HepG2 (cell line): Measurements from ENCODE around the gene KLF11. TPM values are rescaled to one million over a fixed set of nuclear protein-coding genes. Genes with fewer than 3 reads are reported as not detected.

Experiments used
- ARID4A ChIP-seq: sonication (generic); formaldehyde crosslinking; IDR thresholded peaks from 2 replicates; pipeline ENCODE4 v1.5.0; 2020; ENCODE audit warnings: mild to moderate bottlenecking, missing genetic modification reagents, borderline replicate concordance
- ARNTL ChIP-seq: sonication (generic); formaldehyde crosslinking; IDR thresholded peaks from 2 replicates; pipeline ENCODE4 v1.4.0; 2020; ENCODE audit warnings: mild to moderate bottlenecking, missing genetic modification reagents
- CBX1 ChIP-seq: IDR thresholded peaks from one replicate; pipeline ENCODE4 v1.6.1; 2016; ENCODE audit warnings: antibody characterized with exemption, low read depth
- CHD2 ChIP-seq: IDR thresholded peaks from 2 replicates; pipeline ENCODE4 v1.6.1; 2011; ENCODE audit warnings: low read depth, low read length, improper control_type of control experiment
- FOSL1 ChIP-seq: sonication (generic); formaldehyde crosslinking; IDR thresholded peaks from 2 replicates; pipeline ENCODE4 v1.9.0; 2021; ENCODE audit warnings: missing genetic modification reagents, borderline replicate concordance
- HDAC2 ChIP-seq: sonication (generic); formaldehyde crosslinking; IDR thresholded peaks from 2 replicates; pipeline ENCODE4 v1.4.0; 2020; ENCODE audit warnings: missing genetic modification reagents
- HOXA9 ChIP-seq: sonication (generic); formaldehyde crosslinking; IDR thresholded peaks from 2 replicates; pipeline ENCODE4 v1.8.1; 2022; ENCODE audit warnings: missing genetic modification reagents, mild to moderate bottlenecking, moderate library complexity, borderline replicate concordance
- MTERF4 ChIP-seq: sonication (generic); formaldehyde crosslinking; IDR thresholded peaks from 2 replicates; pipeline ENCODE4 v1.8.0; 2023; ENCODE audit warnings: mild to moderate bottlenecking, missing genetic modification reagents
- PAF1 ChIP-seq: IDR thresholded peaks from 2 replicates; pipeline ENCODE4 v1.6.1; 2016; ENCODE audit warnings: missing genetic modification reagents, missing compliant biosample characterization
- PCBP1 ChIP-seq: fragments of 200-400 bp; formaldehyde crosslinking; IDR thresholded peaks from 2 replicates; pipeline ENCODE4 v1.6.1; 2017; ENCODE audit warnings: mild to moderate bottlenecking, low read depth, low read length, borderline replicate concordance
- POLR2AphosphoS5 ChIP-seq: IDR thresholded peaks from 2 replicates; pipeline ENCODE4 v1.6.1; 2012; ENCODE audit warnings: low read depth, low read length
- RBM22 ChIP-seq: fragments of 200-400 bp; formaldehyde crosslinking; optimal IDR thresholded peaks from 2 replicates; pipeline ENCODE3; 2017; ENCODE audit warnings: mild to moderate bottlenecking, low read length, moderate library complexity
- SNAI1 ChIP-seq: sonication (generic); formaldehyde crosslinking; IDR thresholded peaks from 2 replicates; pipeline ENCODE4 v1.5.0; 2020; ENCODE audit warnings: mild to moderate bottlenecking, missing genetic modification reagents, borderline replicate concordance
- SOX5 ChIP-seq: IDR thresholded peaks from 2 replicates; pipeline ENCODE4 v1.6.1; 2016; ENCODE audit warnings: borderline replicate concordance
- SP4 ChIP-seq: sonication (generic); formaldehyde crosslinking; IDR thresholded peaks from 2 replicates; pipeline ENCODE4 v1.8.1; 2023; ENCODE audit warnings: mild to moderate bottlenecking, missing genetic modification reagents
- SSRP1 ChIP-seq: IDR thresholded peaks from 2 replicates; pipeline ENCODE4 v1.6.1; 2016; ENCODE audit warnings: control low read depth
- STAG1 ChIP-seq: sonication (generic); formaldehyde crosslinking; IDR thresholded peaks from 2 replicates; pipeline ENCODE4 v1.4.0; 2020; ENCODE audit warnings: missing genetic modification reagents
- TARDBP ChIP-seq: sonication (generic); formaldehyde crosslinking; IDR thresholded peaks from 2 replicates; pipeline ENCODE4 v1.8.0; 2022; ENCODE audit warnings: mild to moderate bottlenecking, missing genetic modification reagents
- ZFP90 ChIP-seq: sonication (generic); formaldehyde crosslinking; IDR thresholded peaks from 2 replicates; pipeline ENCODE4 v1.8.0; 2022; ENCODE audit warnings: missing genetic modification reagents, mild to moderate bottlenecking, inconsistent platforms, borderline replicate concordance
- ZNF256 ChIP-seq: sonication (generic); formaldehyde crosslinking; conservative IDR thresholded peaks from 2 replicates; pipeline ENCODE4 v1.4.0; 2020; ENCODE audit warnings: missing genetic modification reagents
- ZNF329 ChIP-seq: sonication (generic); formaldehyde crosslinking; IDR thresholded peaks from 2 replicates; pipeline ENCODE4 v1.9.0; 2021; ENCODE audit warnings: low read depth, mild to moderate bottlenecking, missing genetic modification reagents
- ZNF34 ChIP-seq: sonication (generic); formaldehyde crosslinking; IDR thresholded peaks from 2 replicates; pipeline ENCODE4 v1.4.0; 2020; ENCODE audit warnings: mild to moderate bottlenecking, missing genetic modification reagents, borderline replicate concordance
- ZNF510 ChIP-seq: sonication (generic); formaldehyde crosslinking; IDR thresholded peaks from 2 replicates; pipeline ENCODE4 v1.4.0; 2020; ENCODE audit warnings: low read depth, mild to moderate bottlenecking, missing genetic modification reagents
- ZNF724P ChIP-seq: sonication (generic); formaldehyde crosslinking; IDR thresholded peaks from 2 replicates; pipeline ENCODE4 v1.8.0; 2022; ENCODE audit warnings: missing genetic modification reagents, borderline replicate concordance
- ZNF761 ChIP-seq: sonication (generic); formaldehyde crosslinking; conservative IDR thresholded peaks from 2 replicates; pipeline ENCODE4 v1.4.0; 2020; ENCODE audit warnings: mild to moderate bottlenecking, missing genetic modification reagents
- ZNF878 ChIP-seq: sonication (generic); formaldehyde crosslinking; IDR thresholded peaks from 2 replicates; pipeline ENCODE4 v1.8.1; 2023; ENCODE audit warnings: mild to moderate bottlenecking, missing genetic modification reagents, moderate library complexity
- ZNF891 ChIP-seq: sonication (generic); formaldehyde crosslinking; IDR thresholded peaks from 2 replicates; pipeline ENCODE4 v1.5.0; 2020; ENCODE audit warnings: mild to moderate bottlenecking, missing genetic modification reagents
- ZSCAN29 ChIP-seq: sonication (generic); formaldehyde crosslinking; conservative IDR thresholded peaks from 2 replicates; pipeline ENCODE4 v1.4.0; 2020; ENCODE audit warnings: mild to moderate bottlenecking, missing genetic modification reagents
- polyA plus RNA-seq, 8 experiments: library from polyadenylated mRNA; depleted of rRNA in 3 of 8; stranded (reverse) in 7 of 8; unstranded in 1 of 8; fragments of >200 nt; fragmentation: Illumina TruSeq in 4 of 8; extraction: Trizol in 4 of 8; gene quantifications; 2 replicates each; pipeline versions ENCODE4 v1.2.1 to v1.2.3, GENCODE V29; 2011 to 2016; ENCODE audit warnings: low read depth in 4 of 8, missing spikeins in 1 of 8, mixed read lengths in 1 of 8; ENCODE audit not compliant: insufficient read depth in 1 of 8
- total RNA-seq, 5 experiments: library from RNA; depleted of rRNA; stranded (reverse); fragments of >200 nt; fragmentation: Illumina TruSeq; extraction: Trizol; gene quantifications; 2 replicates each; pipeline ENCODE4 v1.2.3, GENCODE V29; 2016; ENCODE audit warnings: low read depth in 1 of 5

Gene KLF11
- total and polyA plus RNA-seq, 2 of the 13 experiments (the other 11 are each of a cell fraction or from before 2014, with no cell fraction given) = 2.5 to 11.8 TPM

DNA sequence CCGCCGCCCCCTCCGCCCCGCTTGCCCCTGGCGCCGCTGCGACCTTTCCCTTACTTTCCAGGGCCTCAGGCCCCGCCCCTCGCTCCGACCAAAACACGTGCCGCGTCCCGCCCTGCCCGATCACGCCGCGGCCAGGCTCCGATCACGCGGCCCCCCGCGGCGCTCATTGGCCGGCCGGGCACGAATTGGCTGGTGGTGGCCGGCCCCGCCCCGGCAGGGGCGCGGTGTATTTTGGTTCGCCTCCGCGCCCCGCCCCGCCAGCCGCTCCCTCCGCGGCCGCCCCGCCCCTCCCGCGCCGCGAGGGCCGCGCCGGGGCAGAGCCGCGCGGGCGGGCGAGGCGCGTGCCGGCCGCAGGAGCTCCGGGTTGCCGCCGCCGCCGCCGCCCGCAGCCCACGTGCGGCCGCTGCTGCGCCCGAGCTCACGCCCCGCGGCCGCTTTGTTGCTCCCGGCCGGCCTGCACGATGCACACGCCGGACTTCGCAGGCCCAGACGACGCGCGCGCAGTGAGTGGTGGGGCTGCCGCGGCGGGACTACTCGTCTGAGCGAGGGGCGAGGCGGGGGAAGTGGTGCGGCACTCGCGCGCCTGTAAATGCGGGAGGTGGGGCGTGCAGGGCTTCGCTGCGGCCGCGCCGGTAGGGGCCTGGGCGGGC lies at the start of gene KLF11 (continued):
- TF ChIP-seq ARID4A (CRISPR knock-in tag) = peak; percentile 69
- TF ChIP-seq FOSL1 = peak; percentile 38; the same call in 1 of the 2 replicates
- TF ChIP-seq ZFP90 (CRISPR knock-in tag) = peak; percentile 93; the same call in 1 of the 2 replicates
- peak; percentile 6; the same call in 1 of the 2 replicates for TF ChIP-seq HDAC2 (CRISPR knock-in tag)
- TF ChIP-seq ZNF724P (CRISPR knock-in tag) = peak; percentile 93; the same call in 1 of the 2 replicates
- no peak for TF ChIP-seq CHD2
- no peak for TF ChIP-seq POLR2AphosphoS5
- peak; percentile 80; the same call in 1 of the 2 replicates for TF ChIP-seq ZNF878 (CRISPR knock-in tag)
- no peak for TF ChIP-seq ZSCAN29 (CRISPR knock-in tag)
- TF ChIP-seq PAF1 (CRISPR knock-in tag) = no peak
- peak; percentile 87; the same call in 1 of the 2 replicates for TF ChIP-seq MTERF4 (CRISPR knock-in tag)
- no peak for TF ChIP-seq STAG1 (CRISPR knock-in tag)
- no peak for TF ChIP-seq PCBP1
- peak; percentile 93 for TF ChIP-seq ZNF891 (CRISPR knock-in tag)
- TF ChIP-seq ZNF329 = peak; percentile 95
- peak; percentile 82; the same call in 1 of the 2 replicates for TF ChIP-seq SNAI1 (CRISPR knock-in tag)
- TF ChIP-seq ZNF256 (CRISPR knock-in tag) = peak; percentile 89
- TF ChIP-seq SSRP1 (CRISPR knock-in tag) = no peak
- TF ChIP-seq ARNTL = peak; percentile 98
- TF ChIP-seq RBM22 = no peak
- TF ChIP-seq ZNF761 (CRISPR knock-in tag) = 0 out of 2 replicates have a peak, but pooled peaks have one; percentile 45
- TF ChIP-seq ZNF34 = no peak
- TF ChIP-seq ZNF510 (CRISPR knock-in tag) = peak; percentile 88; the same call in 1 of the 2 replicates
- 0 out of 2 replicates have a peak, but pooled peaks have one; percentile 29 for TF ChIP-seq TARDBP (CRISPR knock-in tag)
- TF ChIP-seq CBX1 = no peak
- peak; percentile 93; the same call in 1 of the 2 replicates for TF ChIP-seq HOXA9 (CRISPR knock-in tag)
- TF ChIP-seq SOX5 = peak; percentile 58; the same call in 1 of the 2 replicates
- TF ChIP-seq SP4 (CRISPR knock-in tag) = peak; percentile 87
